Measurements from ENCODE around the gene ECT2L.

GRCh38 chr6:138953451-138953850 is 157.6 kb downstream of the ECT2L start:
- TF ChIP-seq CTCF (IDR thresholded peaks at IDR 0.05) (no peak), POLR2A (IDR thresholded peaks at IDR 0.05) (no peak)
